IPS DF 19.7 (cell line): ENCODE data around the gene GAL3ST2.

Source experiments
- DNase-seq: peaks from one replicate; pipeline ENCODE4 v3.0.0-alpha.2; 2013; ENCODE audit warnings: low read depth, low spot score

Gene GAL3ST2

DNA sequence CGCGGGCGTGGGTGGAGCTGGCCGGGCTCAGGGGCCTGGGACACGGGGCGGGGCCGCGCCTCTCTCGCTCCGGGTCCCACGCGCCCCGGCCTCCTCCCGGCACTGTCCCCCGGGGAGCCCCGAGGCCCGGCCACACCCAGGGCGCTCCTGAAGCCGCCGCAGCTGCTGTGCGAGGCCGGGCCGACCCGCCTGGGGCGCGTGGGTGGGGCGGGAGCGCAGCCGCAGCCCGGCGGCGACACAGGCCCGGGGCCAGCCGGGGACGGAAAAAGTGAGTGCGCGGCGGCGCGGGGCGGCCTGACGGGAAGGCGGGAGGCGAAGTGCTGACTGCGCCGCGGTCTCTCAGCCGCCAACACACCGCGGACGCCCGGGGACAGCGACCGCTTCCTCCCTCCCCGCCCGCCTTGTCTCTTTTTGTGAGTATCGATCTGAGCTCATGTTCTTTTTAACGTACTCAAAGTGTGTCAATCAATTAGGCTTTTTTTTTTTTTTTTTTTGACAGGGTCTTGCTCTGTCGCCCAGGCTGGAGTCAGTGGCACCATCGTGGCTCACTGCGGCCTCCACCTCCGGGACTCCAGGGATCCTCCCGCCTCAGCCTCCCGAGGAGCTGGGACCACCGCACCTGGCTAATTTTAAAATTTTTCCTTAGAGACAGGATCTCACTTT lies 67.6 kb downstream of the GAL3ST2 start:
- no peak for DNase-seq

DNA sequence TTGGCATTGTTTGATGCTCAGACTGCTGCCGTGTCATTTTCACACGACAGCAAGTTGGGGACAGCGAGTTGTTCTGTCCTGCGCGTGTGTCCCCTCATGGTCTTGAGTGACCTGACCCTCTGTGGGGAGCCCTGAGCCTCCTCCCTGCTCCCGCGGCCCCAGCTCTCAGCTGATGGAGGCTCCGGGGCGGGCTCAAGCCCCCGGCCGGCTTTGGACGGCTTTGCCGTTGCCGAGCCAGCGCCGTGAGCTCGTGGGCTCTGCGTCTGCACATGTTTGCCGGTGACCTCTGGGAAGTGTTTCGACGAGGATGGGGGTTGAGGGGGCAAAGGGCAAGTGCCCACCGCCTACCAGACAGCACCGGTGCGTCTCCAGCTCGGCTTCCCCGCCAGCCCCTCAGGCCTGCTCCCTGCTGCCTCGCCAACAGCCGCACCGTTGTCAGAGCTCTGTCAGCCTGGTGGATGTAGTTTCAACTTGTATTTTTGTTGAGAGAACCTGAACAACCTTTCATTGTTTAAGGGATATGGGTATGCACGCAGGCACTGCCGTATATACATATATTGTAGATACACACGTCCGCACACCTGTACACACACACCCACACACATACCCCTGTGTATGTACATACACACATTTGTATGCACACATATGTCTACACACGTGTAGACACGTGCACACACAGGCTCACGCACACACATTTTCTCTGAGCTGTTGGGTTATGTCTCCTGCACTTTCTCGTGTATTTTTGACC lies 68.4 kb downstream of the GAL3ST2 start:
- no peak for DNase-seq

GRCh38 chr2:241846406-241846805 lies 69.8 kb downstream of the GAL3ST2 start:
- no peak for DNase-seq

GRCh38 chr2:241848761-241849615 lies 72.4 kb downstream of the GAL3ST2 start:
- DNase-seq, result no peak

GRCh38 chr2:241849616-241850543 lies 73.3 kb downstream of the GAL3ST2 start:
- DNase-seq, result no peak

DNA sequence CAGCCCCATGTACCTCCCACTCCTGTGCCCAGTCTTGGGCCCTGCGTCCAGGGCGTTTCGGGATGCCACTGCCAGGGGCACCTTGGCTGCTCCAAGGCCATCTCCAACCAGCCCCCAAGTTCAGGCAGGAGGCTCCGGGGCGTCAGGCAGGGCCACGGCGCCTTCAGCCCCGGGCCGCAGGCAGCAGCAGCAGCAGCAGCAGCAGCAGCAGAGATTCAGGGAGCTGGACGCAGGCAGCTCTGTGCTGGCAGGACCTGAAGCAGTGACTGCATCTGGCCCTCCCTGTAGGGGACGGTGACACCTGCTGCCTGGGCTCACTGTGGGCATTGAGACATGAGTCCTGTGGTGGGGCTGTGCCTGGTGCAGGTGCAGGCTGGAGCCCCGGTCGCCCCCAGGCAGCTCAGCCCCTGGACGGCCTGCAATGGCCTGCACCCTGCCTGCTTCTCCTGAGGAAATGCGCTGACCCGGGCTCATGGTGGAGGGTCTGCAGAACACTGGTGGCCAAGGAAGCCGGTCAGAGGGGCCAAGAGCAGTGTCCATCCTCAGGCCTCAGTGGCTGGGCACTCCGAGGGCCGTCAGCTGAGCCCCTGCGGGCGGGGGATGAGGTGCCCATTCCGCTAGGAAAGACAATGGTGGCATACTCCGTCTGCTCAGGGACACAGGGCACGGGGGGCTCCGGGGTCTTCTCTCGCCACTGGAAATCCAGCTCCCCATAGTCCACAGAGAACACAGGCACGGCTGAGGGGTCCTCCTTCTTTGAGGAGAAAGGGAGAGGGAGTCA lies 74.1 kb downstream of the GAL3ST2 start:
- DNase-seq, result no peak

DNA sequence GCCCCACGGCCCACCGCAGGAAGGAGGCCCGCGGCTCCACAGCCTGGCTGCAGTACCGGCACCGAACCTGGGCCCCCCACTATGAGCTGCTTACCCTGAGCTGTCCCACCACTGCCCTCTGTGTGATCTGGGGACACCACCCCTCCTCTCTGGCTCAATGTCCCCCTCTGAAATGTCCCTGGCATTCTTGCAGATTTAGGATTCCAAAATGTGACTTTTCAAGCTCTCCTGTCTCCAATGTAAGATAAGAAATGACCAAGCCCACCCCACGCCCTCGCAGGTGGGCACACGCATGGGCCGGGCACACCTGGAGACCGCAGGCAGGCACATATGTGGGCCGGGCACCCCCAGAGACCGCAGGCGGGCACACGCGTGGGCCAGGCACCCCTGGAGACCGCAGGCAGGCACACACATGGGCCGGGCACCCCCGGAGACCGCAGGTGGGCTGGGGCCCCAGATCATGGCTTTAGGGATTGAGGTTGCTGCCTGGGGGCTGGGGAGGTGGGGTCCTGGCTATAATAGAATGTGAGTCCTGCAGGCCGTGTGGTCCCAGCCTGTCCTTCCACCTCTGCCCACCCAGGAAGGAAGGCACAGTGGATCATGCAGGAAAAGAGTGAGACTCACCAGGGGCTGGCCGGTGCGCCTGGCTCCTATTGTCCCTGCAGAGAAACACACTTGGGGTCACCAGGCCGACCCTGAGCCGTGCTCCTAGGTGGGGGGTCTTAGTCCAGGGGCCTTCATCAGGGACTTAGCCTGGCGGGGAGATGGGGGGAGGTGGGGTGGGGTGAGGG lies 74.9 kb downstream of the GAL3ST2 start:
- DNase-seq, result no peak

DNA sequence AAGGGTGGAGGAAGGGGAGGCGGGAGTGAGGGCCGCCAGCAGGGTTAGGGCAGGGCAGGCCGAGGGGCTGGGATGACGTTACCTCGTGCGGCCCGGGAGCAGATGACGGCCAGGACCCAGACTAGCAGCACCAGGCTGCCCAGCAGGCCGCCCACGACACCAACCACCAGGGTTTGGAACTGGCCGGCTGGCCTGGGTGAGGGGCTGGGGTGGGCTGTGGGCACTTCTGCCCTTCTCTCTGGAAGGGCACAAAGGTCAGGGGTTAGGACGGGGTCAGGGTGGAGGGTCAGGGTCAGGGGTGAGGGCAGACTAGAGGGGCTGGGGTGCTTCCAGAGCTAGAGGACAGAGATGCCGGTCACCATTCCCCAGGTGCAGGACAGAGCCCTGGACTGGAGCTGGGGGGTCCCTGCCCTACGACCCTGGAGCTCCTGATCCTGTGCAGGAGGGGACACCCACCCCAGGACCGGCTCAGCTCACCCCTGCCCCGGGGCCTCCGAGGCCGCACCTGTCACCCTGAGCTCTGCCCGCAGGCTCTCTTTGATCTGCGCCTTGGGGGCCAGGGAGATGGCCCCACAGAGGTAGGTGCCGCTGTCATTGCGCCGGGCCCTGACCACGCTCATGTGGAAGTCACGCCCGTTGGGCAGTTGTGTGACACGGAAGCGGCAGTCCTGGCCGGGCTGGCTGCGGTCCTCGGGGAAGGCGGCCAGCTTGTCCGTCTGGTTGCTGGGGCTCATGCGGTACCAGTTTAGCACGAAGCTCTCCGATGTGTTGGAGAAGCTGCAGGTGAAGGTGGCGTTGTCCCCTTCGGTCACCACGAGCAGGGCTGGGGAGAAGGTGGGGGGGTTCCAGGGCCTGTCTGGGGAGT lies 75.7 kb downstream of the GAL3ST2 start:
- no peak for DNase-seq

GRCh38 chr2:241852981-241853631 lies 76.5 kb downstream of the GAL3ST2 start:
- DNase-seq, result no peak
